ENCODE measurements around the gene KCNIP4. TPM values are rescaled to one million over a fixed set of nuclear protein-coding genes. Genes with fewer than 3 reads are reported as not detected.

Gene KCNIP4
- total and polyA plus RNA-seq, 2 donors (not counting 1 experiment from before 2014, with no cell fraction given): not detected

DNA sequence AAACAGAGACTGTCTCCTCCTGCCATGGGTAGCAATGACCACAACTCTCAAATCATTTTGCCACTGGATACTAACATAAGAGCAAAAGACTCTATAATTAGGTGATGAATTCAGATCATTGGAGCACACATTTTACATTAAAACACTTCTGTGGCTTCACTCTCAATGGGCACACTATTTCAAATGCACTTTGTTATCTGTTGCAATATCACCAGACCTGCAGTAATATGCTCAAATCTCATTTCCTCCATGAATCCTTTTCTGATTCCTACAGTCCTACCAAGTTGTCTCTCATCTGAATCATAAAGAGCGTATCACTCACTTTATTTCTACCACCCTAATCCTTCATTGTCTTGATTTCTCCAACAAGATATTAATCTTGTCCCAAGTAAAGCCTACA is 302.8 kb downstream of the KCNIP4 start:
- no peak overlapping the region for H3K4me2 ChIP-seq (replicated peaks; ENCODE audit: low read depth, low read length, poor library complexity, severe bottlenecking)
- no peaks in the 10 kb centered on the region for H3K27me3 ChIP-seq (replicated peaks in 1 of 4; ENCODE audit: control extremely low read depth in 1 of 4, control insufficient read depth in 3 of 4, insufficient read depth in 4 of 4, low read length in 3 of 4)
- H3K9me3 Mint-ChIP-seq (ENCODE audit: insufficient read depth): peaks cover 8% of the 10 kb centered on the region
- H3K27ac Mint-ChIP-seq: no peak overlapping the region
- H3K4me3 ChIP-seq (ENCODE audit: control extremely low read depth in 1 of 5, extremely low read depth in 1 of 5, insufficient read depth in 1 of 5, low read depth in 2 of 5, low read length in 4 of 5): no peak overlapping the region
- H3K9ac ChIP-seq (ENCODE audit: low read length): no peak overlapping the region
- ChIA-PET CTCF (no interaction called here), POLR2A (no interaction called here)
- H3K4me1 ChIP-seq (ENCODE audit: control insufficient read depth in 2 of 2, insufficient read depth in 2 of 2, low read length in 2 of 2): no peaks in the 10 kb centered on the region
- no peak overlapping the region for H2AFZ ChIP-seq (ENCODE audit: insufficient read depth, low read depth, low read length, poor library complexity, severe bottlenecking)
- H4K20me1 ChIP-seq (ENCODE audit: control insufficient read depth, insufficient read depth, low read length, poor library complexity, severe bottlenecking): no peaks in the 10 kb centered on the region
- intact Hi-C loops (cut with micrococcal nuclease): no loop called here
- H3K9me3 ChIP-seq (ENCODE audit: control extremely low read depth in 1 of 3, control insufficient read depth in 2 of 3, insufficient read depth in 1 of 3, low read length in 2 of 3): no peaks in the 10 kb centered on the region
- no peak overlapping the region for H3K27ac ChIP-seq (ENCODE audit: low read length in 2 of 2)
- H3K79me2 ChIP-seq (ENCODE audit: control insufficient read depth, insufficient read depth, low read length): no peaks in the 10 kb centered on the region
- no peaks in the 10 kb centered on the region for H3K27me3 Mint-ChIP-seq
- WGBS (ENCODE audit: insufficient coverage): no CpG with 5 or more reads among the region's 1 CpG
- DNase-seq (no peak), ATAC-seq (ENCODE audit: low read depth) (no peak)
- no peak for TF ChIP-seq EZH2 (IDR thresholded peaks at IDR 0.05; ENCODE audit: borderline replicate concordance, insufficient read depth, low read depth, low read length, poor library complexity, severe bottlenecking)
- TF ChIP-seq, protein P1, sequence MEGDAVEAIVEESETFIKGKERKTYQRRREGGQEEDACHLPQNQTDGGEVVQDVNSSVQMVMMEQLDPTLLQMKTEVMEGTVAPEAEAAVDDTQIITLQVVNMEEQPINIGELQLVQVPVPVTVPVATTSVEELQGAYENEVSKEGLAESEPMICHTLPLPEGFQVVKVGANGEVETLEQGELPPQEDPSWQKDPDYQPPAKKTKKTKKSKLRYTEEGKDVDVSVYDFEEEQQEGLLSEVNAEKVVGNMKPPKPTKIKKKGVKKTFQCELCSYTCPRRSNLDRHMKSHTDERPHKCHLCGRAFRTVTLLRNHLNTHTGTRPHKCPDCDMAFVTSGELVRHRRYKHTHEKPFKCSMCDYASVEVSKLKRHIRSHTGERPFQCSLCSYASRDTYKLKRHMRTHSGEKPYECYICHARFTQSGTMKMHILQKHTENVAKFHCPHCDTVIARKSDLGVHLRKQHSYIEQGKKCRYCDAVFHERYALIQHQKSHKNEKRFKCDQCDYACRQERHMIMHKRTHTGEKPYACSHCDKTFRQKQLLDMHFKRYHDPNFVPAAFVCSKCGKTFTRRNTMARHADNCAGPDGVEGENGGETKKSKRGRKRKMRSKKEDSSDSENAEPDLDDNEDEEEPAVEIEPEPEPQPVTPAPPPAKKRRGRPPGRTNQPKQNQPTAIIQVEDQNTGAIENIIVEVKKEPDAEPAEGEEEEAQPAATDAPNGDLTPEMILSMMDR (IDR thresholded peaks at IDR 0.05): no peak
- no peaks in the 10 kb centered on the region for H3K4me1 Mint-ChIP-seq
- no peak overlapping the region for H3K4me3 Mint-ChIP-seq
- no peaks in the 10 kb centered on the region for H3K36me3 ChIP-seq (replicated peaks in 1 of 2; ENCODE audit: control extremely low read depth in 1 of 2, control insufficient read depth in 1 of 2, extremely low read depth in 1 of 2, insufficient read depth in 2 of 2, low read length in 1 of 2)

GRCh38 chr4:21641696-21642095 is 306.9 kb downstream of the KCNIP4 start:
- Histone ChIP-seq H3K27me3 (replicated peaks in 1 of 4; ENCODE audit: control extremely low read depth in 1 of 4, control insufficient read depth in 3 of 4, insufficient read depth in 4 of 4, low read length in 3 of 4) (no peaks in the 10 kb centered on the region), H3K4me3 (ENCODE audit: control extremely low read depth in 1 of 5, extremely low read depth in 1 of 5, insufficient read depth in 1 of 5, low read depth in 2 of 5, low read length in 4 of 5) (no peak overlapping the region), H4K20me1 (ENCODE audit: control insufficient read depth, insufficient read depth, low read length, poor library complexity, severe bottlenecking) (no peaks in the 10 kb centered on the region), H3K27ac (ENCODE audit: low read length in 2 of 2) (no peak overlapping the region), H3K4me2 (replicated peaks; ENCODE audit: low read depth, low read length, poor library complexity, severe bottlenecking) (no peak overlapping the region), H3K4me1 (ENCODE audit: control insufficient read depth in 2 of 2, insufficient read depth in 2 of 2, low read length in 2 of 2) (no peaks in the 10 kb centered on the region), H2AFZ (ENCODE audit: insufficient read depth, low read depth, low read length, poor library complexity, severe bottlenecking) (no peak overlapping the region), H3K36me3 (replicated peaks in 1 of 2; ENCODE audit: control extremely low read depth in 1 of 2, control insufficient read depth in 1 of 2, extremely low read depth in 1 of 2, insufficient read depth in 2 of 2, low read length in 1 of 2) (no peaks in the 10 kb centered on the region), H3K9ac (ENCODE audit: low read length) (no peak overlapping the region), H3K79me2 (ENCODE audit: control insufficient read depth, insufficient read depth, low read length) (no peaks in the 10 kb centered on the region), H3K9me3 (ENCODE audit: control extremely low read depth in 1 of 3, control insufficient read depth in 2 of 3, insufficient read depth in 1 of 3, low read length in 2 of 3) (peaks cover 0 to 2% (median 0%) of the 10 kb centered on the region in 3 donors)
- H3K4me1 Mint-ChIP-seq: no peaks in the 10 kb centered on the region
- ATAC-seq (ENCODE audit: low read depth): no peak
- ChIA-PET POLR2A (no interaction called here), CTCF (no interaction called here)
- WGBS (ENCODE audit: insufficient coverage): no CpG with 5 or more reads among the region's 3 CpGs
- H3K4me3 Mint-ChIP-seq: no peak overlapping the region
- no peaks in the 10 kb centered on the region for H3K27me3 Mint-ChIP-seq
- intact Hi-C loops (cut with micrococcal nuclease): no loop called here
- no peak for DNase-seq
- TF ChIP-seq, protein P1 (IDR thresholded peaks at IDR 0.05): no peak
- no peak for TF ChIP-seq EZH2 (IDR thresholded peaks at IDR 0.05; ENCODE audit: borderline replicate concordance, insufficient read depth, low read depth, low read length, poor library complexity, severe bottlenecking)
- H3K27ac Mint-ChIP-seq: no peak overlapping the region
- peaks cover 5% of the 10 kb centered on the region for H3K9me3 Mint-ChIP-seq (ENCODE audit: insufficient read depth)
